Transverse colon (tissue), 4 donors: ENCODE results near the gene BHLHE40.

ENCODE experiments used
- EP300 ChIP-seq: sonication (generic); formaldehyde crosslinking; IDR thresholded peaks from one replicate; pipeline ENCODE4 v1.6.1; 2017; ENCODE audit warnings: antibody characterized with exemption, low read depth
- POLR2A ChIP-seq: fragments of 450-650 bp; IDR thresholded peaks from one replicate; pipeline ENCODE4 v1.6.1; 2016; ENCODE audit warnings: antibody characterized with exemption, mild to moderate bottlenecking, moderate library complexity
- POLR2AphosphoS5 ChIP-seq, 3 donors: sonication (generic); formaldehyde crosslinking; IDR thresholded peaks; one replicate each; pipeline ENCODE4 v1.6.1; 2016; ENCODE audit warnings: antibody characterized with exemption in 3 of 3
- TF ChIP-seq, protein P1 (sequence below), 5 experiments: fragments of 200-600 bp in 3 of 5; fragments of 450-650 bp in 2 of 5; sonication (generic) in 3 of 5; IDR thresholded peaks; 1 replicate in 2 of 5; 2 replicates in 3 of 5; pipeline ENCODE4 v1.5.1; 2016 to 2017; ENCODE audit warnings: antibody characterized with exemption in 5 of 5, inconsistent platforms in 3 of 5, mild to moderate bottlenecking in 2 of 5, moderate library complexity in 1 of 5

- TF ChIP-seq, protein P1, sequence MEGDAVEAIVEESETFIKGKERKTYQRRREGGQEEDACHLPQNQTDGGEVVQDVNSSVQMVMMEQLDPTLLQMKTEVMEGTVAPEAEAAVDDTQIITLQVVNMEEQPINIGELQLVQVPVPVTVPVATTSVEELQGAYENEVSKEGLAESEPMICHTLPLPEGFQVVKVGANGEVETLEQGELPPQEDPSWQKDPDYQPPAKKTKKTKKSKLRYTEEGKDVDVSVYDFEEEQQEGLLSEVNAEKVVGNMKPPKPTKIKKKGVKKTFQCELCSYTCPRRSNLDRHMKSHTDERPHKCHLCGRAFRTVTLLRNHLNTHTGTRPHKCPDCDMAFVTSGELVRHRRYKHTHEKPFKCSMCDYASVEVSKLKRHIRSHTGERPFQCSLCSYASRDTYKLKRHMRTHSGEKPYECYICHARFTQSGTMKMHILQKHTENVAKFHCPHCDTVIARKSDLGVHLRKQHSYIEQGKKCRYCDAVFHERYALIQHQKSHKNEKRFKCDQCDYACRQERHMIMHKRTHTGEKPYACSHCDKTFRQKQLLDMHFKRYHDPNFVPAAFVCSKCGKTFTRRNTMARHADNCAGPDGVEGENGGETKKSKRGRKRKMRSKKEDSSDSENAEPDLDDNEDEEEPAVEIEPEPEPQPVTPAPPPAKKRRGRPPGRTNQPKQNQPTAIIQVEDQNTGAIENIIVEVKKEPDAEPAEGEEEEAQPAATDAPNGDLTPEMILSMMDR (IDR thresholded peaks at IDR 0.05), result no peak
- peak; percentile 58 for TF ChIP-seq POLR2A
- TF ChIP-seq EP300, result no peak
- TF ChIP-seq POLR2AphosphoS5 (IDR thresholded peaks at IDR 0.05), result peak; percentile 69 to 84 (median 79)
Observed at GRCh38 chr3:4983739-4984510, 4.7 kb downstream of the BHLHE40 start.
